Transverse colon (tissue), 1 donor: ENCODE measurements around the gene KRT34.

Experiments
- EP300 ChIP-seq: sonication (generic); formaldehyde crosslinking; IDR thresholded peaks from one replicate; pipeline ENCODE4 v1.6.1; 2017; ENCODE audit warnings: antibody characterized with exemption, low read depth
- POLR2A ChIP-seq: fragments of 450-650 bp; IDR thresholded peaks from one replicate; pipeline ENCODE4 v1.6.1; 2016; ENCODE audit warnings: antibody characterized with exemption, mild to moderate bottlenecking, moderate library complexity

GRCh38 chr17:41411072-41411840 lies 29.1 kb upstream of the KRT34 start:
- TF ChIP-seq POLR2A, result no peak
- TF ChIP-seq EP300, result no peak
